D721Med (cell line): ENCODE data around the gene CARD9.

Experiments
- DNase-seq: peaks from one replicate; pipeline ENCODE4 v3.0.0; 2011; ENCODE audit warnings: low spot score; ENCODE audit not compliant: insufficient read length
- FAIRE-seq: peaks from 2 replicates; lab custom pipeline; 2011; peaks lifted over from hg19 to GRCh38; lab: Jason Lieb, UNC
- CTCF ChIP-seq: IDR thresholded peaks from 2 replicates; pipeline ENCODE4 v1.5.1; 2012; ENCODE audit warnings: mild to moderate bottlenecking, control low read depth; ENCODE audit not compliant: insufficient read depth; ENCODE audit errors: missing control alignments

CARD9 gene

GRCh38 chr9:136387217-136387616, 13.7 kb upstream of the CARD9 start:
- FAIRE-seq, result no peak
- DNase-seq, result no peak
- TF ChIP-seq CTCF, result no peak

GRCh38 chr9:136386018-136386417, 12.5 kb upstream of the CARD9 start:
- DNase-seq (no peak), FAIRE-seq (no peak)
- no peak for TF ChIP-seq CTCF

GRCh38 chr9:136385015-136385414, 11.5 kb upstream of the CARD9 start:
- no peak for DNase-seq
- FAIRE-seq, result no peak
- TF ChIP-seq CTCF, result no peak

- no peak for FAIRE-seq
- TF ChIP-seq CTCF, result no peak
- no peak for DNase-seq
These were observed 10.0 kb upstream of the CARD9 start for GRCh38 chr9:136383436-136383835.

GRCh38 chr9:136381966-136382513, 8.6 kb upstream of the CARD9 start:
- FAIRE-seq (no peak), DNase-seq (no peak)
- no peak for TF ChIP-seq CTCF

GRCh38 chr9:136381311-136381710, 7.8 kb upstream of the CARD9 start:
- no peak for TF ChIP-seq CTCF
- DNase-seq (no peak), FAIRE-seq (no peak)

- DNase-seq (no peak), FAIRE-seq (no peak)
- TF ChIP-seq CTCF, result no peak
These were observed 6.9 kb upstream of the CARD9 start for GRCh38 chr9:136380381-136380780.
